ENCODE data around the gene INPP5E.
A peak's percentile ranks its signal among the peaks of the same experiment; 100 is the strongest.

The INPP5E gene

DNA sequence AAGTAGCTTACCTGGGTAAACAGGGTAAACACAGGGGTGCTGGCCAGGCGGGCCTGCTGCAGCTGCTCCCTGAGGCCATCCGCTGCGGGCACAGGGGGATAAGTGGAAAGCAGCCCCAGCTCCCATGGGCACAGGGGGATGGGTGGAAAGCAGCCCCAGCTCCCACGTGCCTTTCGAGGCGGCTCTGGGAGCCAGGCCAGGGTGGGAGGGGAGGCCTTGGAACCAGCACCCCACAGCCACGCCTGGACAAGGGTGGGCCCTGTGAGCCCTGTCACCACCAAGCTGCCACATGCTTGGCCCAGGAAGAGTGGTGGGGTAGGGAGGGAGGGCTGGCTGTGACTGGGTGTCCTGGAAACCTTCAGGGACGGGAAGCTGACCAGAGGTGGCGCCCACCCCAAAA is 58.3 kb downstream of the INPP5E start:
- H3K27me3 Mint-ChIP-seq (ENCODE audit: low read depth, poor library complexity), result no peaks in the 10 kb centered on the region
- H3K27ac Mint-ChIP-seq, result no peak overlapping the region
- H3K36me3 Mint-ChIP-seq (ENCODE audit: low read depth), result peaks cover 21% of the 10 kb centered on the region
- H3K4me3 Mint-ChIP-seq, result no peak overlapping the region
- TF ChIP-seq CTCF (IDR thresholded peaks at IDR 0.05), result no peak
- no peaks in the 10 kb centered on the region for H3K9me3 Mint-ChIP-seq
- no peak for DNase-seq
- no peaks in the 10 kb centered on the region for H3K4me1 Mint-ChIP-seq

GRCh38 chr9:136380381-136380780 is 59.3 kb downstream of the INPP5E start:
- Mint-ChIP-seq H3K4me1 (no peaks in the 10 kb centered on the region), H3K27ac (no peak overlapping the region), H3K4me3 (no peak overlapping the region), H3K9me3 (no peaks in the 10 kb centered on the region), H3K27me3 (ENCODE audit: low read depth, poor library complexity) (no peaks in the 10 kb centered on the region), H3K36me3 (ENCODE audit: low read depth) (peaks cover 11% of the 10 kb centered on the region)
- TF ChIP-seq CTCF (IDR thresholded peaks at IDR 0.05), result no peak
- no peak for DNase-seq

GRCh38 chr9:136379891-136380290 is 59.8 kb downstream of the INPP5E start:
- no peak overlapping the region for H3K27ac Mint-ChIP-seq
- no peak for DNase-seq
- no peak overlapping the region for H3K4me3 Mint-ChIP-seq
- TF ChIP-seq CTCF (IDR thresholded peaks at IDR 0.05), result no peak
- H3K36me3 Mint-ChIP-seq (ENCODE audit: low read depth), result peaks cover 7% of the 10 kb centered on the region
- peaks cover under 1% of the 10 kb centered on the region for H3K4me1 Mint-ChIP-seq
- no peaks in the 10 kb centered on the region for H3K9me3 Mint-ChIP-seq
- no peaks in the 10 kb centered on the region for H3K27me3 Mint-ChIP-seq (ENCODE audit: low read depth, poor library complexity)

DNA sequence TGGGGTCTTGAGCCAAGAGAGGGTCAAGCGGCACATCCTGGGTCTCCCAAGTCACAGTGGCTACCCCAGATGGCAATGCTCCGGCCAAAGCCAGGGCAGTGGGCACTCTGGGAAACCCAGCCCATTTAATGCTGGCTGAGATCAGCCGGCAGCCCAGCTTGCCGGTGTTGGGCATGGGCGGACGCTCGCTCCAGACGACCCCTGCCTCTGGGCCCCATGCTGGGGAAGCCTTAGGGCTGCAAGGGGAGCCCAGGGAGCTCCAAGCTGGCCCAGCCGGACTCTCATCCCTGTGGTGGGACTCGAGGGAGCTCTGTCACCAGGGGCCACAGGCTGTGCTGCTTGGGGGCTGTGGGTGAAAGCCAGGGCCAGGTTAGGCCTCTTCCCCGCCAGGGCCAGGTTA is 60.2 kb downstream of the INPP5E start:
- H3K27me3 Mint-ChIP-seq (ENCODE audit: low read depth, poor library complexity), result peaks cover 1% of the 10 kb centered on the region
- peaks cover 5% of the 10 kb centered on the region for H3K4me1 Mint-ChIP-seq
- H3K27ac Mint-ChIP-seq, result no peak overlapping the region
- H3K36me3 Mint-ChIP-seq (ENCODE audit: low read depth), result peaks cover 2% of the 10 kb centered on the region
- no peak overlapping the region for H3K4me3 Mint-ChIP-seq
- no peak for DNase-seq
- H3K9me3 Mint-ChIP-seq, result no peaks in the 10 kb centered on the region
- TF ChIP-seq CTCF (IDR thresholded peaks at IDR 0.05), result no peak

GRCh38 chr9:136379003-136379287 is 60.7 kb downstream of the INPP5E start:
- Mint-ChIP-seq H3K4me1 (peaks cover 8% of the 10 kb centered on the region), H3K36me3 (ENCODE audit: low read depth) (no peaks in the 10 kb centered on the region), H3K27me3 (ENCODE audit: low read depth, poor library complexity) (peaks cover 2% of the 10 kb centered on the region), H3K9me3 (no peaks in the 10 kb centered on the region), H3K4me3 (no peak overlapping the region), H3K27ac (peak overlapping the region; percentile 81)
- no peak for DNase-seq
- no peak for TF ChIP-seq CTCF (IDR thresholded peaks at IDR 0.05)

Data from nephron progenitor cell (in vitro differentiated cells).